ENCODE data around the gene CCDC13.

CCDC13 gene

GRCh38 chr3:42753757-42754156, 19.3 kb downstream of the CCDC13 start:
- Histone ChIP-seq H3K9me3 (ENCODE audit: severe bottlenecking) (no peaks in the 10 kb centered on the region), H3K4me1 (ENCODE audit: insufficient read depth, poor library complexity, severe bottlenecking) (no peaks in the 10 kb centered on the region), H3K27ac (ENCODE audit: poor library complexity, severe bottlenecking) (no peak overlapping the region), H3K4me3 (ENCODE audit: severe bottlenecking) (no peak overlapping the region), H3K27me3 (ENCODE audit: insufficient read depth, poor library complexity, severe bottlenecking) (no peaks in the 10 kb centered on the region), H3K36me3 (ENCODE audit: low read depth) (no peaks in the 10 kb centered on the region)
- TF ChIP-seq CTCF (IDR thresholded peaks at IDR 0.05; ENCODE audit: poor library complexity, severe bottlenecking): no peak
- ATAC-seq (ENCODE audit: low read depth) (no peak), DNase-seq (ENCODE audit: low spot score) (peak; percentile 23)

DNA sequence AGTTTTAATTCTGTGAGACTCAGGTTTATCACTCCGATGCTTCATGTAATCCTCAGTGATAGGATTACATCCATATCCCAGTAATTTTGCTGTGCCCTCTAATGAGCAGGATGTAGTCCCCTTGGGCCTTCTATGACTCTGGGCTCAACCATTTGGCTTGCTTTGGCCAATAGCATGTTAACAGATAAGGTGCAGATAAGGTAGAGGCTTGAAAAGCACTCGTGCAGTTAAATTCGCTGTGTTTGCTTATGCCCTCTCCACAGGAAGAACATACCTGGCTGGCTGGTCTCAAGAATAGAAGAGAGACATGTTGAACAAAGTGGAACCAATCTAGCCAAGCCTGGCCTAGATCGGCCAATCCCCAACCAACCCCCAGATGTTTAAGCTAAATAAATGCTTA, 20.1 kb downstream of the CCDC13 start:
- H3K27ac ChIP-seq (ENCODE audit: poor library complexity, severe bottlenecking): no peak overlapping the region
- no peaks in the 10 kb centered on the region for H3K36me3 ChIP-seq (ENCODE audit: low read depth)
- no peak overlapping the region for H3K4me3 ChIP-seq (ENCODE audit: severe bottlenecking)
- ATAC-seq (ENCODE audit: low read depth) (no peak), DNase-seq (ENCODE audit: low spot score) (no peak)
- H3K9me3 ChIP-seq (ENCODE audit: severe bottlenecking): no peaks in the 10 kb centered on the region
- no peaks in the 10 kb centered on the region for H3K27me3 ChIP-seq (ENCODE audit: insufficient read depth, poor library complexity, severe bottlenecking)
- no peaks in the 10 kb centered on the region for H3K4me1 ChIP-seq (ENCODE audit: insufficient read depth, poor library complexity, severe bottlenecking)
- no peak for TF ChIP-seq CTCF (IDR thresholded peaks at IDR 0.05; ENCODE audit: poor library complexity, severe bottlenecking)

GRCh38 chr3:42752441-42752840, 20.6 kb downstream of the CCDC13 start:
- Histone ChIP-seq H3K27ac (ENCODE audit: poor library complexity, severe bottlenecking) (no peak overlapping the region), H3K4me3 (ENCODE audit: severe bottlenecking) (no peak overlapping the region), H3K36me3 (ENCODE audit: low read depth) (no peaks in the 10 kb centered on the region), H3K27me3 (ENCODE audit: insufficient read depth, poor library complexity, severe bottlenecking) (no peaks in the 10 kb centered on the region), H3K9me3 (ENCODE audit: severe bottlenecking) (no peaks in the 10 kb centered on the region), H3K4me1 (ENCODE audit: insufficient read depth, poor library complexity, severe bottlenecking) (no peaks in the 10 kb centered on the region)
- peak; percentile 7 for DNase-seq (ENCODE audit: low spot score)
- ATAC-seq (ENCODE audit: low read depth): no peak
- no peak for TF ChIP-seq CTCF (IDR thresholded peaks at IDR 0.05; ENCODE audit: poor library complexity, severe bottlenecking)

DNA sequence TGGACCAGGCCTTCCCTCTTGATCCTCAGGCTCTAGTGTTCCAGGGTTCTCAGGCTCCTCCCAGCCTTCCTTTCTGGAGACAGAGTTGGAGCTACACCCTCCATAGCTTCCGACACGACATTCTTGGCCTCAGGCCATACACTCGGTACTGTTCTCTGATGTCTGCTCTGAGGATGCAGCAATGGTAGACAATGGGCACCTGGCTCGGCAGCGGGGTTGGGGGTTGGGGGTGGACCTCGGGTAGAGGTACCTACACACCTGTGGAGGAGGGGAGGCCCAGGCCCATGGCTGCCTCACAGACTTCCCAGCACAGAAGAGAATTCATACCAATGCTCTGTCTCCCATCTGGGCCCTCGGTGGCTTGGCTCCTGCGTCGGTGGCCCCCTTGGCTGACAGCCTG, 21.4 kb downstream of the CCDC13 start:
- TF ChIP-seq CTCF (IDR thresholded peaks at IDR 0.05; ENCODE audit: poor library complexity, severe bottlenecking): no peak
- DNase-seq (ENCODE audit: low spot score) (peak; percentile 45), ATAC-seq (ENCODE audit: low read depth) (no peak)
- H3K9me3 ChIP-seq (ENCODE audit: severe bottlenecking): no peaks in the 10 kb centered on the region
- no peak overlapping the region for H3K4me3 ChIP-seq (ENCODE audit: severe bottlenecking)
- H3K36me3 ChIP-seq (ENCODE audit: low read depth): no peaks in the 10 kb centered on the region
- H3K27me3 ChIP-seq (ENCODE audit: insufficient read depth, poor library complexity, severe bottlenecking): no peaks in the 10 kb centered on the region
- H3K27ac ChIP-seq (ENCODE audit: poor library complexity, severe bottlenecking): no peak overlapping the region
- H3K4me1 ChIP-seq (ENCODE audit: insufficient read depth, poor library complexity, severe bottlenecking): no peaks in the 10 kb centered on the region

GRCh38 chr3:42750834-42751233, 22.2 kb downstream of the CCDC13 start:
- H3K36me3 ChIP-seq (ENCODE audit: low read depth): no peaks in the 10 kb centered on the region
- H3K27ac ChIP-seq (ENCODE audit: poor library complexity, severe bottlenecking): no peak overlapping the region
- H3K4me1 ChIP-seq (ENCODE audit: insufficient read depth, poor library complexity, severe bottlenecking): no peaks in the 10 kb centered on the region
- DNase-seq (ENCODE audit: low spot score) (peak; percentile 15), ATAC-seq (ENCODE audit: low read depth) (no peak)
- H3K27me3 ChIP-seq (ENCODE audit: insufficient read depth, poor library complexity, severe bottlenecking): no peaks in the 10 kb centered on the region
- no peak overlapping the region for H3K4me3 ChIP-seq (ENCODE audit: severe bottlenecking)
- no peaks in the 10 kb centered on the region for H3K9me3 ChIP-seq (ENCODE audit: severe bottlenecking)
- TF ChIP-seq CTCF (IDR thresholded peaks at IDR 0.05; ENCODE audit: poor library complexity, severe bottlenecking): no peak
